ENCODE data around the gene BRICD5. TPM values are rescaled to one million over a fixed set of nuclear protein-coding genes. Genes with fewer than 3 reads are reported as not detected.

BRICD5 gene
- total and polyA plus RNA-seq, 2 of the 13 experiments (the other 11 are each of a cell fraction or from before 2014, with no cell fraction given): 1.6 to 5.8 TPM

- Histone ChIP-seq H3K4me1 (ENCODE audit: insufficient read depth, low read length) (peaks cover 18% of the 10 kb centered on the region), H3K36me3 (replicated peaks in 1 of 2; ENCODE audit: control insufficient read depth in 1 of 2, insufficient read depth in 2 of 2, low read length in 2 of 2) (no peaks in the 10 kb centered on the region), H2AFZ (ENCODE audit: low read length) (no peak overlapping the region), H3K27me3 (ENCODE audit: control insufficient read depth in 1 of 2, insufficient read depth in 2 of 2, low read length in 2 of 2) (no peaks in the 10 kb centered on the region), H3K4me2 (ENCODE audit: low read depth, low read length) (no peak overlapping the region), H3K9ac (ENCODE audit: insufficient read depth, low read depth, low read length) (no peak overlapping the region), H3K27ac (ENCODE audit: extremely low read length, insufficient read depth, low read length) (no peak overlapping the region), H4K20me1 (ENCODE audit: insufficient read depth, low read length) (no peaks in the 10 kb centered on the region), H3K9me3 (ENCODE audit: low read length) (no peaks in the 10 kb centered on the region), H3K4me3 (replicated peaks in 1 of 3; ENCODE audit: insufficient read depth in 1 of 3, low read depth in 2 of 3, low read length in 3 of 3) (no peak overlapping the region), H3K79me2 (ENCODE audit: insufficient read depth, low read length) (no peaks in the 10 kb centered on the region)
- DNase-seq (ENCODE audit: low spot score) (no peak), FAIRE-seq (no peak), ATAC-seq (no peak)
- in situ Hi-C loops (cut with HindIII; ENCODE audit: extremely low pct_ligation_motif_present, low pct_unique_long_range_greater_than_20kb): no loop called here
- no TSS peak for BruUV-seq (replicated peaks)
- ChIA-PET CTCF (ENCODE audit: low intra/inter-chr PET ratio, low total read pairs) (no interaction called here), POLR2A (interaction anchor here (1.2 kb wide), 1 partner anchor 29 kb away, joined by 4 read pairs; the partner anchor contains the start of gene TRAF7)
- intact Hi-C loops (cut with micrococcal nuclease; ENCODE audit: unreplicated experiment): no loop called here
- whole genome bisulfite sequencing (ENCODE audit: low lambda C conversion rate): 87% methylated on average over 17 of the region's 19 CpGs
- no peak for TF ChIP-seq ZNF232 (CRISPR knock-in tag; IDR thresholded peaks at IDR 0.05; ENCODE audit: borderline replicate concordance)
- TF ChIP-seq MYNN (CRISPR knock-in tag; IDR thresholded peaks at IDR 0.05; ENCODE audit: low read depth): no peak
- TF ChIP-seq ZNF644 (CRISPR knock-in tag; IDR thresholded peaks at IDR 0.05; ENCODE audit: low read depth): no peak
- no peak for TF ChIP-seq ZNF224 (CRISPR knock-in tag; IDR thresholded peaks at IDR 0.05)
- TF ChIP-seq ZNF335 (CRISPR knock-in tag; IDR thresholded peaks at IDR 0.05): no peak
- TF ChIP-seq CENPBD1 (CRISPR knock-in tag; IDR thresholded peaks at IDR 0.05; ENCODE audit: borderline replicate concordance, low read depth): no peak
- no peak for TF ChIP-seq GFI1 (CRISPR knock-in tag; IDR thresholded peaks at IDR 0.05; ENCODE audit: borderline replicate concordance)
- no peak for TF ChIP-seq CTCF (CRISPR knock-in tag; IDR thresholded peaks at IDR 0.05)
- TF ChIP-seq ARNT (IDR thresholded peaks at IDR 0.05): no peak
- TF ChIP-seq JUND (CRISPR knock-in tag; IDR thresholded peaks at IDR 0.05): no peak
- no peak for TF ChIP-seq ZNF264 (CRISPR knock-in tag; IDR thresholded peaks at IDR 0.05)
- TF ChIP-seq TERF1 (CRISPR knock-in tag; IDR thresholded peaks at IDR 0.05): no peak
- TF ChIP-seq RBAK (CRISPR knock-in tag; IDR thresholded peaks at IDR 0.05): no peak
- no peak for TF ChIP-seq AFF4 (CRISPR knock-in tag; IDR thresholded peaks at IDR 0.05)
- TF ChIP-seq ZMYM4 (CRISPR knock-in tag; IDR thresholded peaks at IDR 0.05): no peak
- TF ChIP-seq ZNF460 (CRISPR knock-in tag; IDR thresholded peaks at IDR 0.05; ENCODE audit: borderline replicate concordance): no peak
- no peak for TF ChIP-seq ZNF891 (CRISPR knock-in tag; IDR thresholded peaks at IDR 0.05)
- no peak for TF ChIP-seq GRHL1 (CRISPR knock-in tag; conservative IDR thresholded peaks at IDR 0.05)
Observed at GRCh38 chr16:2184346-2184745, 26.3 kb downstream of the BRICD5 start.
